Measurements from ENCODE around the gene ZSCAN31.

GRCh38 chr6:28353981-28354676, 18.2 kb upstream of the ZSCAN31 start:
- TF ChIP-seq, protein P1, sequence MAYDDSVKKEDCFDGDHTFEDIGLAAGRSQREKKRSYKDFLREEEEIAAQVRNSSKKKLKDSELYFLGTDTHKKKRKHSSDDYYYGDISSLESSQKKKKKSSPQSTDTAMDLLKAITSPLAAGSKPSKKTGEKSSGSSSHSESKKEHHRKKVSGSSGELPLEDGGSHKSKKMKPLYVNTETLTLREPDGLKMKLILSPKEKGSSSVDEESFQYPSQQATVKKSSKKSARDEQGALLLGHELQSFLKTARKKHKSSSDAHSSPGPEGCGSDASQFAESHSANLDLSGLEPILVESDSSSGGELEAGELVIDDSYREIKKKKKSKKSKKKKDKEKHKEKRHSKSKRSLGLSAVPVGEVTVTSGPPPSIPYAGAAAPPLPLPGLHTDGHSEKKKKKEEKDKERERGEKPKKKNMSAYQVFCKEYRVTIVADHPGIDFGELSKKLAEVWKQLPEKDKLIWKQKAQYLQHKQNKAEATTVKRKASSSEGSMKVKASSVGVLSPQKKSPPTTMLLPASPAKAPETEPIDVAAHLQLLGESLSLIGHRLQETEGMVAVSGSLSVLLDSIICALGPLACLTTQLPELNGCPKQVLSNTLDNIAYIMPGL (CRISPR knock-in tag; IDR thresholded peaks at IDR 0.05), result no peak
- TF ChIP-seq, protein P2, sequence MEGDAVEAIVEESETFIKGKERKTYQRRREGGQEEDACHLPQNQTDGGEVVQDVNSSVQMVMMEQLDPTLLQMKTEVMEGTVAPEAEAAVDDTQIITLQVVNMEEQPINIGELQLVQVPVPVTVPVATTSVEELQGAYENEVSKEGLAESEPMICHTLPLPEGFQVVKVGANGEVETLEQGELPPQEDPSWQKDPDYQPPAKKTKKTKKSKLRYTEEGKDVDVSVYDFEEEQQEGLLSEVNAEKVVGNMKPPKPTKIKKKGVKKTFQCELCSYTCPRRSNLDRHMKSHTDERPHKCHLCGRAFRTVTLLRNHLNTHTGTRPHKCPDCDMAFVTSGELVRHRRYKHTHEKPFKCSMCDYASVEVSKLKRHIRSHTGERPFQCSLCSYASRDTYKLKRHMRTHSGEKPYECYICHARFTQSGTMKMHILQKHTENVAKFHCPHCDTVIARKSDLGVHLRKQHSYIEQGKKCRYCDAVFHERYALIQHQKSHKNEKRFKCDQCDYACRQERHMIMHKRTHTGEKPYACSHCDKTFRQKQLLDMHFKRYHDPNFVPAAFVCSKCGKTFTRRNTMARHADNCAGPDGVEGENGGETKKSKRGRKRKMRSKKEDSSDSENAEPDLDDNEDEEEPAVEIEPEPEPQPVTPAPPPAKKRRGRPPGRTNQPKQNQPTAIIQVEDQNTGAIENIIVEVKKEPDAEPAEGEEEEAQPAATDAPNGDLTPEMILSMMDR (IDR thresholded peaks at IDR 0.05), result no peak
- TF ChIP-seq CREB1 (CRISPR knock-in tag; IDR thresholded peaks at IDR 0.05), result no peak
- no peak for TF ChIP-seq KAT7 (CRISPR knock-in tag; IDR thresholded peaks at IDR 0.05; ENCODE audit: borderline replicate concordance)
- no peak for TF ChIP-seq ZBTB21 (CRISPR knock-in tag; IDR thresholded peaks at IDR 0.05; ENCODE audit: borderline replicate concordance)
- TF ChIP-seq, protein P3, sequence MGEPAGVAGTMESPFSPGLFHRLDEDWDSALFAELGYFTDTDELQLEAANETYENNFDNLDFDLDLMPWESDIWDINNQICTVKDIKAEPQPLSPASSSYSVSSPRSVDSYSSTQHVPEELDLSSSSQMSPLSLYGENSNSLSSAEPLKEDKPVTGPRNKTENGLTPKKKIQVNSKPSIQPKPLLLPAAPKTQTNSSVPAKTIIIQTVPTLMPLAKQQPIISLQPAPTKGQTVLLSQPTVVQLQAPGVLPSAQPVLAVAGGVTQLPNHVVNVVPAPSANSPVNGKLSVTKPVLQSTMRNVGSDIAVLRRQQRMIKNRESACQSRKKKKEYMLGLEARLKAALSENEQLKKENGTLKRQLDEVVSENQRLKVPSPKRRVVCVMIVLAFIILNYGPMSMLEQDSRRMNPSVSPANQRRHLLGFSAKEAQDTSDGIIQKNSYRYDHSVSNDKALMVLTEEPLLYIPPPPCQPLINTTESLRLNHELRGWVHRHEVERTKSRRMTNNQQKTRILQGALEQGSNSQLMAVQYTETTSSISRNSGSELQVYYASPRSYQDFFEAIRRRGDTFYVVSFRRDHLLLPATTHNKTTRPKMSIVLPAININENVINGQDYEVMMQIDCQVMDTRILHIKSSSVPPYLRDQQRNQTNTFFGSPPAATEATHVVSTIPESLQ (CRISPR knock-in tag; IDR thresholded peaks at IDR 0.05), result no peak
- no peak for TF ChIP-seq CDX4 (CRISPR knock-in tag; IDR thresholded peaks at IDR 0.05; ENCODE audit: borderline replicate concordance)
- no peak for TF ChIP-seq USF2 (CRISPR knock-in tag; IDR thresholded peaks at IDR 0.05)
- TF ChIP-seq SP1 (CRISPR knock-in tag; conservative IDR thresholded peaks at IDR 0.05), result no peak
- no peak for TF ChIP-seq ZNF416 (CRISPR knock-in tag; IDR thresholded peaks at IDR 0.05)
- TF ChIP-seq ESRRA (CRISPR knock-in tag; IDR thresholded peaks at IDR 0.05; ENCODE audit: borderline replicate concordance), result no peak
- no peak for TF ChIP-seq SMAD4 (CRISPR knock-in tag; IDR thresholded peaks at IDR 0.05)

Measured in WTC11 (cell line).